Loucy (cell line): ENCODE data around the gene GPR35.

Source experiments
- H2AFZ ChIP-seq: fragments of 200-600 bp; sonication (generic); 2 replicates; pipeline ENCODE4 v1.6.0; 2016; ENCODE audit warnings: antibody characterized with exemption, mild to moderate bottlenecking, low read length, moderate library complexity
- H3F3A ChIP-seq: fragments of 200-600 bp; 2 replicates; pipeline ENCODE4 v1.6.0; 2016; ENCODE audit warnings: antibody characterized with exemption, low read depth, mild to moderate bottlenecking
- H3K27me3 ChIP-seq: fragments of 200-600 bp; sonication (generic); 2 replicates; pipeline ENCODE4 v1.6.1; 2014; ENCODE audit warnings: low read length, mild to moderate bottlenecking; ENCODE audit not compliant: insufficient read depth, poor library complexity, severe bottlenecking
- H3K36me3 ChIP-seq: fragments of 200-600 bp; sonication (generic); 2 replicates; pipeline ENCODE4 v1.6.1; 2016; ENCODE audit warnings: low read length; ENCODE audit not compliant: insufficient read depth
- H3K4me1 ChIP-seq: fragments of 200-600 bp; sonication (generic); 2 replicates; pipeline ENCODE4 v1.5.1; 2014; ENCODE audit warnings: low read length, mild to moderate bottlenecking; ENCODE audit not compliant: insufficient read depth, poor library complexity, severe bottlenecking
- H3K4me2 ChIP-seq: fragments of 200-600 bp; sonication (generic); 2 replicates; pipeline ENCODE4 v1.6.0; 2014; ENCODE audit warnings: antibody characterized with exemption, low read length, low read depth, mild to moderate bottlenecking; ENCODE audit not compliant: poor library complexity, severe bottlenecking
- H3K4me3 ChIP-seq: fragments of 200-600 bp; sonication (generic); 2 replicates; pipeline ENCODE4 v1.5.1; 2014; ENCODE audit warnings: low read length, mild to moderate bottlenecking, mixed read lengths; ENCODE audit not compliant: poor library complexity, severe bottlenecking
- H3K79me2 ChIP-seq: fragments of 200-600 bp; sonication (generic); 2 replicates; pipeline ENCODE4 v1.6.1; 2014; ENCODE audit warnings: low read length; ENCODE audit not compliant: insufficient read depth
- H3K9ac ChIP-seq: fragments of 200-600 bp; sonication (generic); 2 replicates; pipeline ENCODE4 v1.6.0; 2014; ENCODE audit warnings: mild to moderate bottlenecking, low read depth, low read length, moderate library complexity; ENCODE audit not compliant: poor library complexity, severe bottlenecking
- H3K9me2 ChIP-seq: fragments of 200-600 bp; sonication (generic); replicated peaks from 2 replicates; pipeline ENCODE4 v1.6.1; 2016; ENCODE audit warnings: low read depth, low read length, mixed read lengths
- H3K9me3 ChIP-seq: fragments of 200-600 bp; sonication (generic); 2 replicates; pipeline ENCODE4 v1.6.1; 2014; ENCODE audit warnings: mild to moderate bottlenecking, antibody characterized with exemption, low read length, low read depth; ENCODE audit not compliant: insufficient read depth
- H4K20me1 ChIP-seq: fragments of 200-600 bp; sonication (generic); 2 replicates; pipeline ENCODE4 v1.6.0; 2014; ENCODE audit warnings: antibody characterized with exemption, low read length, mild to moderate bottlenecking; ENCODE audit not compliant: insufficient read depth, poor library complexity, severe bottlenecking
- CTCF ChIP-seq: fragments of 200-600 bp; sonication (generic); conservative IDR thresholded peaks from 2 replicates; pipeline ENCODE4 v1.5.1; 2014; ENCODE audit warnings: mild to moderate bottlenecking, antibody characterized with exemption, low read length
- EZH2phosphoT487 ChIP-seq: fragments of 200-600 bp; IDR thresholded peaks from 2 replicates; pipeline ENCODE4 v1.6.1; 2018; ENCODE audit warnings: antibody characterized with exemption, mild to moderate bottlenecking, moderate library complexity, borderline replicate concordance

The GPR35 gene

GRCh38 chr2:240577281-240578109 lies 47.8 kb upstream of the GPR35 start:
- peaks cover under 1% of the 10 kb centered on the region for H3K4me1 ChIP-seq
- no peaks in the 10 kb centered on the region for H3K9me2 ChIP-seq
- H3K4me2 ChIP-seq: no peak overlapping the region
- H3K9me3 ChIP-seq: no peaks in the 10 kb centered on the region
- no peak overlapping the region for H2AFZ ChIP-seq
- H4K20me1 ChIP-seq: peaks cover 3% of the 10 kb centered on the region
- H3F3A ChIP-seq: no peaks in the 10 kb centered on the region
- no peak overlapping the region for H3K9ac ChIP-seq
- H3K27me3 ChIP-seq: no peaks in the 10 kb centered on the region
- H3K79me2 ChIP-seq: peaks cover 9% of the 10 kb centered on the region; the same call in 1 of the 2 replicates
- H3K36me3 ChIP-seq: no peaks in the 10 kb centered on the region
- no peak for TF ChIP-seq EZH2phosphoT487
- TF ChIP-seq CTCF: no peak
- H3K4me3 ChIP-seq: no peak overlapping the region

GRCh38 chr2:240578110-240578450 lies 47.2 kb upstream of the GPR35 start:
- peaks cover 6% of the 10 kb centered on the region for H3K4me1 ChIP-seq

GRCh38 chr2:240578488-240578887 lies 46.8 kb upstream of the GPR35 start:
- no peaks in the 10 kb centered on the region for H3K36me3 ChIP-seq
- no peaks in the 10 kb centered on the region for H3F3A ChIP-seq
- H2AFZ ChIP-seq: no peak overlapping the region
- no peak overlapping the region for H3K4me2 ChIP-seq
- no peak for TF ChIP-seq EZH2phosphoT487
- TF ChIP-seq CTCF: no peak
- H3K9me2 ChIP-seq: no peaks in the 10 kb centered on the region
- H3K4me3 ChIP-seq: no peak overlapping the region
- H3K4me1 ChIP-seq: peaks cover 10% of the 10 kb centered on the region
- no peaks in the 10 kb centered on the region for H3K27me3 ChIP-seq
- H3K9ac ChIP-seq: no peak overlapping the region
- H4K20me1 ChIP-seq: no peaks in the 10 kb centered on the region
- H3K9me3 ChIP-seq: no peaks in the 10 kb centered on the region
- H3K79me2 ChIP-seq: peaks cover 13% of the 10 kb centered on the region

More at GRCh38 chr2:240578110-240578450, 47.2 kb upstream of the GPR35 start:
- Histone ChIP-seq H3K9me2 (no peaks in the 10 kb centered on the region), H3K4me2 (no peak overlapping the region), H2AFZ (no peak overlapping the region), H3K4me3 (no peak overlapping the region), H3F3A (no peaks in the 10 kb centered on the region), H4K20me1 (no peaks in the 10 kb centered on the region), H3K27me3 (no peaks in the 10 kb centered on the region), H3K36me3 (no peaks in the 10 kb centered on the region), H3K9me3 (no peaks in the 10 kb centered on the region), H3K9ac (no peak overlapping the region), H3K79me2 (peaks cover 9% of the 10 kb centered on the region; the same call in 1 of the 2 replicates)
- TF ChIP-seq EZH2phosphoT487: no peak
- TF ChIP-seq CTCF: no peak
